ENCODE results near the gene ATG7. TPM values are rescaled to one million over a fixed set of nuclear protein-coding genes. Genes with fewer than 3 reads are reported as not detected.
"Not testable (repeated sequence)": the region's sequence is repeated elsewhere in the genome, so short reads cannot be mapped to it uniquely, and the experiment has no call there.

The ATG7 gene
- total and polyA plus RNA-seq, 9 donors: 10.2 to 54.5 (median 37.4) TPM

DNA sequence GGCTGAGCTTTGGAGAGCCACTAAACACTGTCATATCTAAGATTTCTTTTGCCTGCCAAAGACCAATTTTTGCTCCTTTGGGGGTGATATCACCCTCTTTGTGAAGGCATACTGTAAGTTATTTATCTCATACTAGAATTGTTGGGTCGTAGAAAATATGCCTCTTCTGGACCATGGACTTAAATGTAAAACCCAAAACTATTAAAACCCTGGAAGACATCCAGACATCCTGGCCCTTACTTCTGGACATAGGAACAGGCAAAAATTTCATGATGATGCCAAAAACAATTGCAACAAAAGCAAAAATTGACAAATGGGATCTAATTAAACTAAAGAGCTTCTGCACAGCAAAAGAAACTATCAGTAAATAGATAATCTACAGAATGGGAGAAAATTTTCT is 172.2 kb downstream of the ATG7 start:
- intact Hi-C loops (cut with DNase I): no loop called here
- H3K36me3 ChIP-seq: no peaks in the 10 kb centered on the region
- H3K9me3 ChIP-seq: no peaks in the 10 kb centered on the region
- H3K27ac ChIP-seq: no peak overlapping the region
- DNase-seq: no peak
- no peaks in the 10 kb centered on the region for H3K27me3 ChIP-seq
- H3K4me3 ChIP-seq: no peak overlapping the region
- WGBS, 3 donors: 21 to 41% (median 29%) methylated on average over 1 of the region's 1 CpG
- TF ChIP-seq POLR2A (IDR thresholded peaks at IDR 0.05) (no peak), EP300 (IDR thresholded peaks at IDR 0.05) (no peak)
- TF ChIP-seq, protein P1, sequence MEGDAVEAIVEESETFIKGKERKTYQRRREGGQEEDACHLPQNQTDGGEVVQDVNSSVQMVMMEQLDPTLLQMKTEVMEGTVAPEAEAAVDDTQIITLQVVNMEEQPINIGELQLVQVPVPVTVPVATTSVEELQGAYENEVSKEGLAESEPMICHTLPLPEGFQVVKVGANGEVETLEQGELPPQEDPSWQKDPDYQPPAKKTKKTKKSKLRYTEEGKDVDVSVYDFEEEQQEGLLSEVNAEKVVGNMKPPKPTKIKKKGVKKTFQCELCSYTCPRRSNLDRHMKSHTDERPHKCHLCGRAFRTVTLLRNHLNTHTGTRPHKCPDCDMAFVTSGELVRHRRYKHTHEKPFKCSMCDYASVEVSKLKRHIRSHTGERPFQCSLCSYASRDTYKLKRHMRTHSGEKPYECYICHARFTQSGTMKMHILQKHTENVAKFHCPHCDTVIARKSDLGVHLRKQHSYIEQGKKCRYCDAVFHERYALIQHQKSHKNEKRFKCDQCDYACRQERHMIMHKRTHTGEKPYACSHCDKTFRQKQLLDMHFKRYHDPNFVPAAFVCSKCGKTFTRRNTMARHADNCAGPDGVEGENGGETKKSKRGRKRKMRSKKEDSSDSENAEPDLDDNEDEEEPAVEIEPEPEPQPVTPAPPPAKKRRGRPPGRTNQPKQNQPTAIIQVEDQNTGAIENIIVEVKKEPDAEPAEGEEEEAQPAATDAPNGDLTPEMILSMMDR (IDR thresholded peaks at IDR 0.05): no peak
- H3K4me1 ChIP-seq (ENCODE audit: insufficient read depth): peaks cover 2% of the 10 kb centered on the region

DNA sequence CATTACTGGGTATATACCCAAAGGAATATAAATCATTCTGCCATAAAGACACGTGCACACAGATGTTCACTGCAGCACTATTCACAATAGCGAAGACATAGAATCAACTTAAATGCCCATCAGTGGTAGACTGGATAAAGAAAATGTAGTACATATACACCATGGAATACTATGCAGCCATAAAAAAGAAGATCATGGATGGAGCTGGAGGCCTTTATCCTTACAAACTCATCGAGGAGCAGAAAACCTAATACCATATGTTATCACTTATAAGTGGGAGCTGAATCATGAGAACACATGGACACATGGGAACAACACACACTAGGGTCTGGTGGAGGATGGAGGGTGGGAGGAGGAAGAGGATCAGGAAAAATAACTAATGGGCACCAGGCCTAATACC is 173.0 kb downstream of the ATG7 start:
- H3K27ac ChIP-seq; DNase-seq; H3K4me1 ChIP-seq (ENCODE audit: insufficient read depth); H3K4me3 ChIP-seq; H3K36me3 ChIP-seq; H3K9me3 ChIP-seq; H3K27me3 ChIP-seq; intact Hi-C loops (cut with DNase I): not testable (repeated sequence)
- WGBS, 3 donors: 89 to 96% (median 93%) methylated on average over 3 of the region's 3 CpGs

DNA sequence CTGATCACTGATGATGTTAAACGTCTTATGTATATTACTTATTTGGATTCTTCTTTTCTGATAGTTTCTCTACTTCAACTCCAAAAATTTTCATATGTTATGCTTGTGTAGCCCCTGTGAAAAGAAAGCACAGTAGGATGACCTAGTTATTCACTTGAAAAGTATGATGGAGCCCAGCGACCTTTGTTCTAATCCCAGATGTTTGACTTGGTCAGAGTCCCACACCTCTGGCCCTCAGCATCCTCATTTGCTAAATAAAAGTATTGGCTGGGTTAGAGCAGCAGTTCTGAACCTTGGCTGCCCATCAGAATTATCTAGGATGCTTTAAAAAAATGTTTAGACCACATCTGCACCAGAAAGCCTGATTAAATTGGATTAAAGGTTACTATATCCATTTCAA is 173.7 kb downstream of the ATG7 start:
- Histone ChIP-seq H3K9me3 (no peaks in the 10 kb centered on the region), H3K36me3 (no peaks in the 10 kb centered on the region), H3K4me1 (ENCODE audit: insufficient read depth) (peaks cover 2% of the 10 kb centered on the region), H3K4me3 (no peak overlapping the region), H3K27me3 (no peaks in the 10 kb centered on the region), H3K27ac (no peak overlapping the region)
- 10 to 19% (median 14%) methylated on average over 2 of the region's 2 CpGs for WGBS, 3 donors
- peak in 2 of 5 donors; percentile 35 to 42 for DNase-seq
- intact Hi-C loops (cut with DNase I): no loop called here
- TF ChIP-seq, protein P1 (IDR thresholded peaks at IDR 0.05): no peak
- TF ChIP-seq EP300 (IDR thresholded peaks at IDR 0.05) (no peak), POLR2A (IDR thresholded peaks at IDR 0.05) (no peak)

DNA sequence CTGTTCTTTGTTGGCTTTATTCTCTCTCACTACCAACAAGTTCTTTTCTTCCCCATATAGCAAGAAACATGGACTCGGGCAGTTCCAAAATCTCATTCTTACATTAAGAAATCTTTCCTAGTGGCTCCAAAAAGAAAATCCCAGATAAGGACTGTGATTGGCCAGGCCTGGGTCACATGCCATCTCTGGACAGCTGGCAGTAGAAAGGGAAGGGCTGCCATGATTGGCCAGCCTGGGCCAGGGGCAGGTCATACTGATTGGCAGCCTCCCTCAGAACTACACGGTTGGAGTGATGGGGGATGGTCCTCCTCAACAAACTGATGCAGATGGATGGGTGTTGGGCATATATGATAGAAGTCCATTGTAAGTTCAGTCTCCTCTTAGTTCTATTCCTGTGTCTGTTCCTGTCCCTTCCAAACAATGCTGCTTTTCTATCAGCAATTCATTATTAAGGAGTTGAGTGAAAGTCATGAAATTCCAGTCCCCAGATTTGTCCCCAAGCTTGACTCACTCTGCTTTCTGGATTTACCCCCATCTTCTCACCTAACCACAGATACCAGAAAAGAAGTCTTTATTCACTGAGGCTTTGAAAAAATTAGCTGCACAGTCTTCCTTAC is 175.5 kb downstream of the ATG7 start:
- WGBS, 3 donors: 44 to 92% (median 53%) methylated on average over 2 of the region's 2 CpGs
- Histone ChIP-seq H3K27ac (no peak overlapping the region), H3K4me1 (ENCODE audit: insufficient read depth) (peaks cover 2% of the 10 kb centered on the region), H3K9me3 (no peaks in the 10 kb centered on the region), H3K4me3 (no peak overlapping the region), H3K36me3 (no peaks in the 10 kb centered on the region), H3K27me3 (no peaks in the 10 kb centered on the region)
- TF ChIP-seq POLR2A (IDR thresholded peaks at IDR 0.05): no peak
- TF ChIP-seq EP300 (IDR thresholded peaks at IDR 0.05): no peak
- TF ChIP-seq, protein P1 (IDR thresholded peaks at IDR 0.05): no peak
- intact Hi-C loops (cut with DNase I): no loop called here
- DNase-seq: no peak

DNA sequence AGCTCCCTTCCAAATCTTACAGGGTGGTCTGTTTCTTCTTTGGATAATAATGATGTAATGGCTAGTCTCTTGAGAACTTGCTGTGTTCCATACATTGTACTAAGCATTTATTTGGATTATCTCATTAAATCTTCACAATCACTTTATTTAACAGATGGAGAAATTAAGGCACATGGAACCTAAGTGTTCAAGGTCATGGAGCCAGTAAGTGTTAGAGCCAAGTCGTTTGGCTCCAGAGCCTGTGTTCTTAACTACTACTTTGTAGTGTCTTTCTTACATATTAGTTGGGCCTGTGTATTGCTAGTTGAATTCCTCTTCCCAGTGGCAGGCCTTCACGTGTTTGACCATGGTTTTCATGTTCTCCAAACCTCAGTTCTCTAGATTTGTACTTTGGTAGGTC is 177.8 kb downstream of the ATG7 start:
- Histone ChIP-seq H3K27me3 (no peaks in the 10 kb centered on the region), H3K27ac (no peak overlapping the region), H3K9me3 (no peaks in the 10 kb centered on the region), H3K4me3 (no peak overlapping the region), H3K4me1 (ENCODE audit: insufficient read depth) (peaks cover 7% of the 10 kb centered on the region), H3K36me3 (no peaks in the 10 kb centered on the region)
- TF ChIP-seq EP300 (IDR thresholded peaks at IDR 0.05) (no peak), POLR2A (IDR thresholded peaks at IDR 0.05) (no peak)
- TF ChIP-seq, protein P1 (IDR thresholded peaks at IDR 0.05): no peak
- WGBS, 3 donors: 78 to 83% (median 78%) methylated on average over 2 of the region's 2 CpGs
- intact Hi-C loops (cut with DNase I): no loop called here
- DNase-seq: no peak
